HepG2 (cell line): ENCODE data around the gene C1QTNF12. TPM values are rescaled to one million over a fixed set of nuclear protein-coding genes. Genes with fewer than 3 reads are reported as not detected.
A peak's percentile ranks its signal among the peaks of the same experiment; 100 is the strongest.

Experiments
- ELF1 ChIP-seq: sonication (generic); formaldehyde crosslinking; IDR thresholded peaks from 2 replicates; pipeline ENCODE4 v1.4.0; 2020; ENCODE audit warnings: missing genetic modification reagents
- ERF ChIP-seq: IDR thresholded peaks from 2 replicates; pipeline ENCODE4 v1.6.1; 2018; ENCODE audit warnings: missing biosample characterization, missing genetic modification reagents
- GATA4 ChIP-seq: sonication (generic); IDR thresholded peaks from 2 replicates; pipeline ENCODE4 v1.6.1; 2016; ENCODE audit warnings: antibody characterized with exemption, low read depth, borderline replicate concordance
- HNF4A ChIP-seq: sonication (generic); formaldehyde crosslinking; IDR thresholded peaks from 2 replicates; pipeline ENCODE4 v1.4.0; 2020; ENCODE audit warnings: missing genetic modification reagents
- IRX3 ChIP-seq: sonication (generic); formaldehyde crosslinking; IDR thresholded peaks from 2 replicates; pipeline ENCODE4 v1.8.1; 2023; ENCODE audit warnings: mild to moderate bottlenecking, low read depth, missing genetic modification reagents, borderline replicate concordance
- MATR3 ChIP-seq: sonication (generic); formaldehyde crosslinking; IDR thresholded peaks from 2 replicates; pipeline ENCODE4 v1.4.0; 2020; ENCODE audit warnings: missing genetic modification reagents
- NFE2L1 ChIP-seq: sonication (generic); formaldehyde crosslinking; IDR thresholded peaks from 2 replicates; pipeline ENCODE4 v1.4.0; 2020; ENCODE audit warnings: missing genetic modification reagents, mild to moderate bottlenecking, borderline replicate concordance
- PCBP2 ChIP-seq: fragments of 200-400 bp; formaldehyde crosslinking; optimal IDR thresholded peaks from 2 replicates; pipeline ENCODE3; 2018; ENCODE audit warnings: low read length, low read depth; ENCODE audit not compliant: poor library complexity, severe bottlenecking
- SMARCE1 ChIP-seq: fragments of 450-650 bp; IDR thresholded peaks from 2 replicates; pipeline ENCODE4 v1.6.1; 2017; ENCODE audit warnings: borderline replicate concordance
- SP2 ChIP-seq: sonication (generic); formaldehyde crosslinking; IDR thresholded peaks from 2 replicates; pipeline ENCODE4 v1.5.1; 2020; ENCODE audit warnings: mild to moderate bottlenecking, missing genetic modification reagents
- TBX3 ChIP-seq: fragments of 450-650 bp; IDR thresholded peaks from 2 replicates; pipeline ENCODE4 v1.6.1; 2017; ENCODE audit warnings: antibody characterized with exemption, mild to moderate bottlenecking, inconsistent platforms, borderline replicate concordance
- ZBTB1 ChIP-seq: sonication (generic); formaldehyde crosslinking; IDR thresholded peaks from 2 replicates; pipeline ENCODE4 v1.4.0; 2020; ENCODE audit warnings: missing genetic modification reagents, borderline replicate concordance
- ZBTB8A ChIP-seq: sonication (generic); formaldehyde crosslinking; IDR thresholded peaks from 2 replicates; pipeline ENCODE4 v1.4.0; 2020; ENCODE audit warnings: mild to moderate bottlenecking, low read depth, missing genetic modification reagents, borderline replicate concordance
- ZC3H4 ChIP-seq: sonication (generic); formaldehyde crosslinking; IDR thresholded peaks from 2 replicates; pipeline ENCODE4 v1.4.0; 2020; ENCODE audit warnings: missing genetic modification reagents, borderline replicate concordance
- ZFP62 ChIP-seq: sonication (generic); formaldehyde crosslinking; IDR thresholded peaks from 2 replicates; pipeline ENCODE4 v1.4.0; 2020; ENCODE audit warnings: missing genetic modification reagents
- ZNF160 ChIP-seq: sonication (generic); formaldehyde crosslinking; IDR thresholded peaks from 2 replicates; pipeline ENCODE4 v1.8.0; 2022; ENCODE audit warnings: mild to moderate bottlenecking, inconsistent platforms, missing genetic modification reagents
- ZNF557 ChIP-seq: sonication (generic); formaldehyde crosslinking; IDR thresholded peaks from 2 replicates; pipeline ENCODE4 v1.4.0; 2020; ENCODE audit warnings: missing genetic modification reagents
- ZNF577 ChIP-seq: sonication (generic); formaldehyde crosslinking; IDR thresholded peaks from 2 replicates; pipeline ENCODE4 v1.4.0; 2020; ENCODE audit warnings: mild to moderate bottlenecking, low read depth, missing genetic modification reagents, borderline replicate concordance
- ZNF761 ChIP-seq: sonication (generic); formaldehyde crosslinking; conservative IDR thresholded peaks from 2 replicates; pipeline ENCODE4 v1.4.0; 2020; ENCODE audit warnings: mild to moderate bottlenecking, missing genetic modification reagents
- polyA plus RNA-seq, 8 experiments: library from polyadenylated mRNA; depleted of rRNA in 3 of 8; stranded (reverse) in 7 of 8; unstranded in 1 of 8; fragments of >200 nt; fragmentation: Illumina TruSeq in 4 of 8; extraction: Trizol in 4 of 8; gene quantifications; 2 replicates each; pipeline versions ENCODE4 v1.2.1 to v1.2.3, GENCODE V29; 2011 to 2016; ENCODE audit warnings: low read depth in 4 of 8, missing spikeins in 1 of 8, mixed read lengths in 1 of 8; ENCODE audit not compliant: insufficient read depth in 1 of 8
- total RNA-seq, 5 experiments: library from RNA; depleted of rRNA; stranded (reverse); fragments of >200 nt; fragmentation: Illumina TruSeq; extraction: Trizol; gene quantifications; 2 replicates each; pipeline ENCODE4 v1.2.3, GENCODE V29; 2016; ENCODE audit warnings: low read depth in 1 of 5
- TF ChIP-seq, protein P1 (sequence below): sonication (generic); formaldehyde crosslinking; IDR thresholded peaks from 2 replicates; pipeline ENCODE4 v1.8.0; 2023; ENCODE audit warnings: mild to moderate bottlenecking, missing genetic modification reagents
- TF ChIP-seq, protein P2 (sequence below): sonication (generic); formaldehyde crosslinking; IDR thresholded peaks from 2 replicates; pipeline ENCODE4 v1.4.0; 2020; ENCODE audit warnings: mild to moderate bottlenecking, missing genetic modification reagents
- TF ChIP-seq, protein P3 (sequence below): sonication (generic); formaldehyde crosslinking; IDR thresholded peaks from 2 replicates; pipeline ENCODE4 v1.5.1; 2020; ENCODE audit warnings: missing genetic modification reagents, mild to moderate bottlenecking, borderline replicate concordance

C1QTNF12 gene
- total and polyA plus RNA-seq, 2 of the 13 experiments (the other 11 are each of a cell fraction or from before 2014, with no cell fraction given), result 0.18 to 0.64 TPM

DNA sequence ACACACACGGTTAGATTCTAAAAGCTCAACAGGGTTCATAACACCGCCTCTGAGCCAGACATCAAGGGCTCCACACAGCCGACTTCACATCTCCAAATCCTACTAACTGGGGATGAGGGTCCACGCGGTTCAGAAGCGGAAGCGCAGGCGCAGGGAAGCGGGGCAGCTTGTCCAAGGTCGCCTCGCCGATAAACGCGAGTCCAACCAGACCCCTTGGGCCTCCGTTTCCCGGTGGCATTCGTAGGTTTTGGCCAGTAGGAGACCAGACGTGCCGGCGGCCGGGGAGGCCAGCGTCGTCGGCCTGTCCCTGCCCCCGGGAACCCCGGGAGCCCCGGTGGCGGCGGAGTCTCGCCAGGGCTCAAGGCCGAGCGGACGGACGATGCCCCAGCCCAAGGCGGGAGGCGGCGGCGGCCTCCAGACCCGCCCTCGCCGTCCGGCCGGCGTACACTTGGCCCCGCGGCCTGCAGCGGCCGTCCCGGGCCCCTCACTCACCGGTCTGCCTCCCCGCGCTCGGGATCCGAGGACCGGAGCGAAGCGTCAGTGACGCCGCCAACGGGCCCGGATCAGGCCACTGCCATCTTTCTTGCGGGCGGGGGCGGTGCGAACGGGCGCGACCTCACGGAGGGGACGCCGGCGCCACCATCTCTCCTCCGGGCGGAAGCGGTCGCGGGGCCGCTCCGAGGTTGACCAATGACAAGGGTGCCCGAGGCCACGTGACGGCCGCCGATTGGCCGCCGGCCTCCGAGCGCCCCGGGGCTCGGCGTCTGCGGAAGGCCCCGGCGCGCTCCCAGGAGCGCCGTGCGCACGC lies 14.9 kb downstream of the C1QTNF12 start, which contains the start of gene SDF4 (continued):
- TF ChIP-seq SP2 (CRISPR knock-in tag), result peak; percentile 81
- TF ChIP-seq NFE2L1 (CRISPR knock-in tag), result no peak
- no peak for TF ChIP-seq TBX3
- TF ChIP-seq SMARCE1, result no peak
- no peak for TF ChIP-seq ZNF160 (CRISPR knock-in tag)
- TF ChIP-seq IRX3 (CRISPR knock-in tag), result no peak; the same call in 1 of the 2 replicates
- TF ChIP-seq ZFP62 (CRISPR knock-in tag), result no peak
- TF ChIP-seq, protein P1, sequence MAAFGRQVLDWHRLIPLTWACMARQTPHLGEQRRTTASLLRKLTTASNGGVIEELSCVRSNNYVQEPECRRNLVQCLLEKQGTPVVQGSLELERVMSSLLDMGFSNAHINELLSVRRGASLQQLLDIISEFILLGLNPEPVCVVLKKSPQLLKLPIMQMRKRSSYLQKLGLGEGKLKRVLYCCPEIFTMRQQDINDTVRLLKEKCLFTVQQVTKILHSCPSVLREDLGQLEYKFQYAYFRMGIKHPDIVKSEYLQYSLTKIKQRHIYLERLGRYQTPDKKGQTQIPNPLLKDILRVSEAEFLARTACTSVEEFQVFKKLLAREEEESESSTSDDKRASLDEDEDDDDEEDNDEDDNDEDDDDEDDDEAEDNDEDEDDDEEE, result peak; percentile 41; the same call in 1 of the 2 replicates
- TF ChIP-seq ZBTB1 (CRISPR knock-in tag), result no peak
- no peak for TF ChIP-seq ZBTB8A
- TF ChIP-seq HNF4A (CRISPR knock-in tag), result 0 out of 2 replicates have a peak, but pooled peaks have one; percentile 3
- TF ChIP-seq, protein P2, sequence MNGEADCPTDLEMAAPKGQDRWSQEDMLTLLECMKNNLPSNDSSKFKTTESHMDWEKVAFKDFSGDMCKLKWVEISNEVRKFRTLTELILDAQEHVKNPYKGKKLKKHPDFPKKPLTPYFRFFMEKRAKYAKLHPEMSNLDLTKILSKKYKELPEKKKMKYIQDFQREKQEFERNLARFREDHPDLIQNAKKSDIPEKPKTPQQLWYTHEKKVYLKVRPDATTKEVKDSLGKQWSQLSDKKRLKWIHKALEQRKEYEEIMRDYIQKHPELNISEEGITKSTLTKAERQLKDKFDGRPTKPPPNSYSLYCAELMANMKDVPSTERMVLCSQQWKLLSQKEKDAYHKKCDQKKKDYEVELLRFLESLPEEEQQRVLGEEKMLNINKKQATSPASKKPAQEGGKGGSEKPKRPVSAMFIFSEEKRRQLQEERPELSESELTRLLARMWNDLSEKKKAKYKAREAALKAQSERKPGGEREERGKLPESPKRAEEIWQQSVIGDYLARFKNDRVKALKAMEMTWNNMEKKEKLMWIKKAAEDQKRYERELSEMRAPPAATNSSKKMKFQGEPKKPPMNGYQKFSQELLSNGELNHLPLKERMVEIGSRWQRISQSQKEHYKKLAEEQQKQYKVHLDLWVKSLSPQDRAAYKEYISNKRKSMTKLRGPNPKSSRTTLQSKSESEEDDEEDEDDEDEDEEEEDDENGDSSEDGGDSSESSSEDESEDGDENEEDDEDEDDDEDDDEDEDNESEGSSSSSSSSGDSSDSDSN (CRISPR knock-in tag), result peak; percentile 81
- TF ChIP-seq PCBP2, result no peak
- TF ChIP-seq ZNF577 (CRISPR knock-in tag), result no peak
- TF ChIP-seq MATR3, result no peak
- 0 out of 2 replicates have a peak, but pooled peaks have one; percentile 52 for TF ChIP-seq ERF (CRISPR knock-in tag)
- no peak for TF ChIP-seq ZNF557
- TF ChIP-seq ELF1 (CRISPR knock-in tag), result peak; percentile 97
- TF ChIP-seq ZC3H4 (CRISPR knock-in tag), result no peak
- no peak for TF ChIP-seq ZNF761 (CRISPR knock-in tag)
- TF ChIP-seq GATA4, result peak; percentile 62; the same call in 1 of the 2 replicates
- TF ChIP-seq, protein P3, sequence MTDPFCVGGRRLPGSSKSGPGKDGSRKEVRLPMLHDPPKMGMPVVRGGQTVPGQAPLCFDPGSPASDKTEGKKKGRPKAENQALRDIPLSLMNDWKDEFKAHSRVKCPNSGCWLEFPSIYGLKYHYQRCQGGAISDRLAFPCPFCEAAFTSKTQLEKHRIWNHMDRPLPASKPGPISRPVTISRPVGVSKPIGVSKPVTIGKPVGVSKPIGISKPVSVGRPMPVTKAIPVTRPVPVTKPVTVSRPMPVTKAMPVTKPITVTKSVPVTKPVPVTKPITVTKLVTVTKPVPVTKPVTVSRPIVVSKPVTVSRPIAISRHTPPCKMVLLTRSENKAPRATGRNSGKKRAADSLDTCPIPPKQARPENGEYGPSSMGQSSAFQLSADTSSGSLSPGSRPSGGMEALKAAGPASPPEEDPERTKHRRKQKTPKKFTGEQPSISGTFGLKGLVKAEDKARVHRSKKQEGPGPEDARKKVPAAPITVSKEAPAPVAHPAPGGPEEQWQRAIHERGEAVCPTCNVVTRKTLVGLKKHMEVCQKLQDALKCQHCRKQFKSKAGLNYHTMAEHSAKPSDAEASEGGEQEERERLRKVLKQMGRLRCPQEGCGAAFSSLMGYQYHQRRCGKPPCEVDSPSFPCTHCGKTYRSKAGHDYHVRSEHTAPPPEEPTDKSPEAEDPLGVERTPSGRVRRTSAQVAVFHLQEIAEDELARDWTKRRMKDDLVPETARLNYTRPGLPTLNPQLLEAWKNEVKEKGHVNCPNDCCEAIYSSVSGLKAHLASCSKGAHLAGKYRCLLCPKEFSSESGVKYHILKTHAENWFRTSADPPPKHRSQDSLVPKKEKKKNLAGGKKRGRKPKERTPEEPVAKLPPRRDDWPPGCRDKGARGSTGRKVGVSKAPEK (CRISPR knock-in tag), result no peak
